Testis (tissue), 3 donors: Measurements from ENCODE around the gene TECTA. TPM values are rescaled to one million over a fixed set of nuclear protein-coding genes. Genes with fewer than 3 reads are reported as not detected.

Experiments used
- DNase-seq: peaks from one replicate; pipeline ENCODE4 v3.0.0-alpha.2; 2019
- H3K27ac ChIP-seq, 2 donors: fragments of 200-600 bp; sonication (generic); one replicate each; pipeline ENCODE4 v1.5.1; 2019
- H3K27me3 ChIP-seq: fragments of 200-600 bp; sonication (generic); one replicate; pipeline ENCODE4 v1.5.1; 2019
- H3K36me3 ChIP-seq: fragments of 200-600 bp; sonication (generic); one replicate; pipeline ENCODE4 v1.5.1; 2017; ENCODE audit warnings: low read depth; ENCODE audit errors: missing control alignments
- H3K4me1 ChIP-seq: fragments of 200-600 bp; sonication (generic); one replicate; pipeline ENCODE4 v1.5.1; 2019
- H3K4me3 ChIP-seq, 2 donors: fragments of 200-600 bp; sonication (generic); one replicate each; pipeline ENCODE4 v1.5.1; 2017 to 2019
- H3K9me3 ChIP-seq: fragments of 200-600 bp; sonication (generic); one replicate; pipeline ENCODE4 v1.5.1; 2017
- POLR2A ChIP-seq: fragments of 450-650 bp; IDR thresholded peaks from one replicate; pipeline ENCODE4 v1.6.1; 2017; ENCODE audit warnings: antibody characterized with exemption, mild to moderate bottlenecking, moderate library complexity
- WGBS, 2 donors: methylation state at CpG; one replicate each; pipeline ENCODE4 v1.1.5; 2018; 5-methylcytosine and 5-hydroxymethylcytosine counted together
- intact Hi-C: fragments of 100-400 bp; cut with DNase I; formaldehyde crosslinking; loops from one replicate; pipeline ENCODE4 v1.15.1; 2023; ENCODE audit warnings: low total_unique reads
- polyA plus RNA-seq: library from polyadenylated mRNA; stranded (reverse); fragments of 350-450 nt; fragmentation: Illumina TruSeq; extraction: RNeasy Lipid Tissue Mini Kit (QIAGEN cat#74804); gene quantifications from one replicate; pipeline ENCODE4 v1.2.3, GENCODE V29; 2014; ENCODE audit warnings: low read depth, low replicate concordance; ENCODE audit not compliant: insufficient read depth
- total RNA-seq, 2 donors: library from RNA; depleted of rRNA; stranded (reverse); fragments of >200 nt; gene quantifications; one replicate each; pipeline ENCODE4 v1.2.3, GENCODE V29; 2016
- TF ChIP-seq, protein P1 (sequence below), 3 experiments: fragments of 450-650 bp in 2 of 3; fragments of 200-600 bp in 1 of 3; sonication (generic) in 1 of 3; IDR thresholded peaks; one replicate each; pipeline ENCODE4 v1.5.1; 2016 to 2019; ENCODE audit warnings: antibody characterized with exemption in 3 of 3, mild to moderate bottlenecking in 2 of 3, moderate library complexity in 1 of 3

Gene TECTA
- total and polyA plus RNA-seq, 3 donors from 2014 or later: 2.5 to 4.6 (median 3.1) TPM

DNA sequence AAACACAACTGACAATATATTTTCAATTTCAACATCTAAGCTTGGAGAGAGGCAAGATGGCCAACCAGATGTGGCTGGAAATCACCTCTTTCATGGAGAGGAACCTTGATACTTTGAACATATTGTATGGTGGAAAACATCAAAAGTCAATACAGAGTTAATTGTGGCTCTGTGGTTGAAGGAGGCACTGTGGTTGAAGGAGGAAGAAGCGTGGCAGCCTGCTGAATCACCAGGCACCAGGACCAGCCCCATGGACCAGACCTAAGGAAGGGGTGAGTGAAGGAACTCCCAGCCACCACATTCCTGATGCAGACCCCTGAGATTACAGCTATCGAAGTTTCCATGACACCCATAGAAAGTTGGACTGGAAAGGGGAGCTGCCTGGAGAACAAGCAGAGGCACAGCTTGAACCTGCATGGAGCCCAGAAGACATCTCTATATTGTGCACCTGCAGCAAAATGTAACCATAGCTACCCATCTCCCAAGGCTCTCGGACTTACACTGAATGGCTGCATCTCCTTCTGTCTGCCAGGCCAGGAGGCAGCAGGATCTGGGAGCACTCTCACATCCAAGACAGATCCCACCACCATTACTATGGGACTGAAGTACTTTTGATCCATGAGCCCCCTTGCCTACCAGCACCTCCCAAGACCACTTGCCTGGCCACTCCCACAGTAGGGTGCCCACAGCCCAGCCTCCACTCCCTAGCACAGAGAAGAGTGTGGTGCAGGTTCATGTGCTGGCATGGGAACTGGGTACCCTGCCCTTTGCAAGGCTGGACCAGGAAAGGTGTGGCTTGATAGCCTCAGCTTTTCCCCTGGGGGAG lies 111.7 kb downstream of the TECTA start:
- H3K36me3 ChIP-seq: no peaks in the 10 kb centered on the region
- H3K27me3 ChIP-seq: no peaks in the 10 kb centered on the region
- intact Hi-C loops: no loop called here
- no peak overlapping the region for H3K4me3 ChIP-seq
- no peaks in the 10 kb centered on the region for H3K4me1 ChIP-seq
- DNase-seq: no peak
- no peak for TF ChIP-seq POLR2A
- TF ChIP-seq, protein P1, sequence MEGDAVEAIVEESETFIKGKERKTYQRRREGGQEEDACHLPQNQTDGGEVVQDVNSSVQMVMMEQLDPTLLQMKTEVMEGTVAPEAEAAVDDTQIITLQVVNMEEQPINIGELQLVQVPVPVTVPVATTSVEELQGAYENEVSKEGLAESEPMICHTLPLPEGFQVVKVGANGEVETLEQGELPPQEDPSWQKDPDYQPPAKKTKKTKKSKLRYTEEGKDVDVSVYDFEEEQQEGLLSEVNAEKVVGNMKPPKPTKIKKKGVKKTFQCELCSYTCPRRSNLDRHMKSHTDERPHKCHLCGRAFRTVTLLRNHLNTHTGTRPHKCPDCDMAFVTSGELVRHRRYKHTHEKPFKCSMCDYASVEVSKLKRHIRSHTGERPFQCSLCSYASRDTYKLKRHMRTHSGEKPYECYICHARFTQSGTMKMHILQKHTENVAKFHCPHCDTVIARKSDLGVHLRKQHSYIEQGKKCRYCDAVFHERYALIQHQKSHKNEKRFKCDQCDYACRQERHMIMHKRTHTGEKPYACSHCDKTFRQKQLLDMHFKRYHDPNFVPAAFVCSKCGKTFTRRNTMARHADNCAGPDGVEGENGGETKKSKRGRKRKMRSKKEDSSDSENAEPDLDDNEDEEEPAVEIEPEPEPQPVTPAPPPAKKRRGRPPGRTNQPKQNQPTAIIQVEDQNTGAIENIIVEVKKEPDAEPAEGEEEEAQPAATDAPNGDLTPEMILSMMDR (IDR thresholded peaks at IDR 0.05): no peak
- H3K27ac ChIP-seq: no peak overlapping the region
- WGBS, 2 donors: 90 to 91% methylated on average over 3 of the region's 3 CpGs
- no peaks in the 10 kb centered on the region for H3K9me3 ChIP-seq

DNA sequence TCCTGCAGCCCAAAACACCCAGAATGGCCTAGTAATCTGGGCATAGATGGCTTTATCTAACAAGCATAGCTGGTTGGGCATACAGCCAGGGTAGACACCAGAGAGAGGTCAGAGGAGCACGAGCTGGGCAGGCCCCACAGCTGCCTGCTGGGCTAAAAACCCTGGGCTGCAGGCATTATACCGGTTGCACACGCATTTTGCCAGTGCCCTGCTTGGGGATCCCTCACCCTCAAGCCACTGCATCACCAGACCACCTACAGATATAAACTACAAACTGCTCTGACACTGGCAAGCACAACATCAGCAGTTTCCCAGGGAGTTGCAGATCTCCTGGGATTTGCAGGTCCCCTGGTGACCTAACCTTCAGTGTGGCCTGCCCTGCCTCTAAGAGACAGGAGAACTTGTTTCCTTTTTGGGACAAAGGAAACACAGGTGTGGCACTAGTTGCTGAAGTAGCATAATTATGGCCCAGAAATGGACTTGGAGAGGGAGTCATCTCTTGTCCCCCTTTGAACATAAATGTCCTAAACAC lies 112.4 kb downstream of the TECTA start:
- no peaks in the 10 kb centered on the region for H3K36me3 ChIP-seq
- intact Hi-C loops: no loop called here
- no peaks in the 10 kb centered on the region for H3K27me3 ChIP-seq
- no peak overlapping the region for H3K27ac ChIP-seq
- H3K9me3 ChIP-seq: no peaks in the 10 kb centered on the region
- H3K4me1 ChIP-seq: no peaks in the 10 kb centered on the region
- no peak overlapping the region for H3K4me3 ChIP-seq
- DNase-seq: peak; percentile 47
- TF ChIP-seq, protein P1 (IDR thresholded peaks at IDR 0.05): no peak
- no peak for TF ChIP-seq POLR2A
- 65% methylated on average over 3 of the region's 3 CpGs; no CpG with 5 or more reads in 1 of the 2 donors for WGBS, 2 donors

DNA sequence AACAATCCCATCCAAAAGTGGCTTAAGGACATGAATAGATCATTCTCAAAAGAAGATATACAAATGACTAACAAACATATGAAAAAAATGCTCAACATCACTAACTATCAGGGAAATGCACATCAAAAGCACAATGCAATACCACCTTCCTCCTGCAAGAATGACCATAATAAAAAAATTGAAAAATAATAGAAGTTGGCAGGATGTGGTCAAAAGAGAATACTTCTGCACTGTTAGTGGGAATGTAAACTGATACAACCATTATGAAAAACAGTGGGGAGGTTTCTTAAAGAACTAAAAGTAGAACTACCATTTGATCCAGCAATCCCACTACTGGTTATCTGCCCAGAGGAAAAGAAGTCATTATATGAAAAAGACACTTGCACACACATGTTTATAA lies 113.8 kb downstream of the TECTA start:
- Histone ChIP-seq H3K27me3 (no peaks in the 10 kb centered on the region), H3K9me3 (no peaks in the 10 kb centered on the region), H3K36me3 (no peaks in the 10 kb centered on the region), H3K4me3 (no peak overlapping the region), H3K27ac (no peak overlapping the region), H3K4me1 (no peaks in the 10 kb centered on the region)
- DNase-seq: no peak
- intact Hi-C loops: no loop called here
- TF ChIP-seq, protein P1 (IDR thresholded peaks at IDR 0.05): no peak
- no peak for TF ChIP-seq POLR2A

DNA sequence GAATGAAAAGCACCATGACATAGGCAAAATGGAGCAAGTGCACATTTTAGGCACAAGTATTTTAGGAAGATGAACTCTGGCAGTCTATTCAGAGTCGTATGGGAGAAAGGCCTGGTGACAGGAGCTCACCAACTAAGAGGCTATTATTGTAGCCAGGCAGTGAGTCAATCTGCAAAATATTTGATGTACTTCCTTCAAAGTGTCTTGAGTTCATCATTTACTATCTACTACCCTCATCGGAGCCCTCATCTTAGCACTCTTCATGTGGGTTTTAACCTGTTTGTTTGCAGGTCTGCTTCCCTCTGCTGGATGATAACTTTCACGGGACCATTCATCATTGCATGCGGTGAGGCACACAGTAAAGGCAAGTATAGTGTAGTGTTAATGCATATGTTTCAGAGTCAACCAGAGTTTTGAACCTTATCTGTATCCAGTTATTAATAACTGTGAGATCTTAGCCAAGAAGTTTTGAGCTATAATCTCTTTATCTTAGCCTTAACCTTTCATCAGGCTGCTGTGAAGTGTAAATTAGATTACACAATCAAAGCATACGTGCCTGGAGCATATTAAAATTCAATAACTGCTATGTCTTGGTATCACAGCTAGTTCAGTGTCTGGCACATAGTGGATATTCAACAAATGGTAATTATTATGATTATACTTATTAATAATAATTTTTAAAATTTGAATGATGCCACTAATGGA lies 120.6 kb downstream of the TECTA start:
- DNase-seq: no peak
- TF ChIP-seq, protein P1 (IDR thresholded peaks at IDR 0.05): no peak
- TF ChIP-seq POLR2A: no peak
- Histone ChIP-seq H3K27ac (no peak overlapping the region), H3K4me3 (no peak overlapping the region), H3K9me3 (no peaks in the 10 kb centered on the region), H3K27me3 (no peaks in the 10 kb centered on the region), H3K36me3 (no peaks in the 10 kb centered on the region), H3K4me1 (no peaks in the 10 kb centered on the region)
- intact Hi-C loops: no loop called here
- 71 to 85% methylated on average over 5 of the region's 5 CpGs for WGBS, 2 donors
